Cardiac muscle cell (in vitro differentiated cells and primary cell): ENCODE data around the gene SPATS2L. TPM values are rescaled to one million over a fixed set of nuclear protein-coding genes. Genes with fewer than 3 reads are reported as not detected.

ENCODE experiments used
- DNase-seq, 2 donors: peaks; one replicate each; pipeline versions ENCODE4 v3.0.0 to v3.0.0-alpha.2; 2010 to 2017; ENCODE audit warnings: low read depth in 1 of 2, low spot score in 1 of 2
- H3K27ac ChIP-seq: fragments of 200-600 bp; sonication (generic); 2 replicates; pipeline ENCODE4 v1.5.1; 2016
- H3K27me3 ChIP-seq: fragments of 200-600 bp; sonication (generic); 2 replicates; pipeline ENCODE4 v1.6.0; 2016; ENCODE audit warnings: control low read depth
- H3K36me3 ChIP-seq: fragments of 200-600 bp; sonication (generic); 2 replicates; pipeline ENCODE4 v1.5.1; 2016; ENCODE audit warnings: control low read depth
- H3K4me1 ChIP-seq: fragments of 200-600 bp; sonication (generic); 2 replicates; pipeline ENCODE4 v1.8.1; 2017; ENCODE audit warnings: low read depth, mild to moderate bottlenecking, mixed run types
- H3K4me3 ChIP-seq: fragments of 200-600 bp; sonication (generic); 2 replicates; pipeline ENCODE4 v1.5.1; 2016; ENCODE audit warnings: mild to moderate bottlenecking
- H3K9me3 ChIP-seq: fragments of 200-600 bp; sonication (generic); 2 replicates; pipeline ENCODE4 v1.5.1; 2017; ENCODE audit warnings: low read depth, mild to moderate bottlenecking, control low read depth
- polyA plus RNA-seq: library from polyadenylated mRNA; unstranded; fragments of >200 nt; fragmentation: Nextera tagmentation; extraction: Ambion mirVana; gene quantifications from 2 replicates; pipeline ENCODE4 v1.2.1, GENCODE V29; 2016
- total RNA-seq: library from RNA; depleted of rRNA; stranded (reverse); fragments of >200 nt; gene quantifications from 2 replicates; pipeline ENCODE4 v1.2.3, GENCODE V29; 2016
- TF ChIP-seq, protein P1 (sequence below): IDR thresholded peaks from 2 replicates; pipeline ENCODE4 v1.5.1; 2012; ENCODE audit warnings: low read depth, mild to moderate bottlenecking, low read length

Gene SPATS2L
- total and polyA plus RNA-seq, 2 experiments from 2014 or later: 20.0 to 37.4 TPM

DNA sequence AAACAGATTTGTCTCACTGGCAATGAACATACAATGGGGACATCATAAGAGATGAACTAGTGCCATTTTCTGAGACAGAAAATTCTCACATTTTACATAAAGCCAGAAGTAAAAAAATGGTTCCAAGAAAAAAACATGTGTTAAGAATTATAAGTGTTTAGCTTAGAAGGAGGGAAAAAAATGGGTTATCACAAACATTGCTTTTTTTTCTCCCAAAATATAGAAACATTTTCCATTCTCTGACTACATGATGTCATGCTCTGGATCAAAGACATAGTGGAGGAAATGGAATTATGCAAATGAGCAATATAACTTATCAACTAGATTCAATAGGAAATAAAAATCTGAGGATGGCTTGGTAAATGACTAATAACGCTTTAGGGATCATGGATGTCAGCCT lies 49.8 kb downstream of the SPATS2L start:
- peaks cover 16% of the 10 kb centered on the region for H3K4me1 ChIP-seq
- H3K9me3 ChIP-seq: no peaks in the 10 kb centered on the region
- no peak overlapping the region for H3K27ac ChIP-seq
- TF ChIP-seq, protein P1, sequence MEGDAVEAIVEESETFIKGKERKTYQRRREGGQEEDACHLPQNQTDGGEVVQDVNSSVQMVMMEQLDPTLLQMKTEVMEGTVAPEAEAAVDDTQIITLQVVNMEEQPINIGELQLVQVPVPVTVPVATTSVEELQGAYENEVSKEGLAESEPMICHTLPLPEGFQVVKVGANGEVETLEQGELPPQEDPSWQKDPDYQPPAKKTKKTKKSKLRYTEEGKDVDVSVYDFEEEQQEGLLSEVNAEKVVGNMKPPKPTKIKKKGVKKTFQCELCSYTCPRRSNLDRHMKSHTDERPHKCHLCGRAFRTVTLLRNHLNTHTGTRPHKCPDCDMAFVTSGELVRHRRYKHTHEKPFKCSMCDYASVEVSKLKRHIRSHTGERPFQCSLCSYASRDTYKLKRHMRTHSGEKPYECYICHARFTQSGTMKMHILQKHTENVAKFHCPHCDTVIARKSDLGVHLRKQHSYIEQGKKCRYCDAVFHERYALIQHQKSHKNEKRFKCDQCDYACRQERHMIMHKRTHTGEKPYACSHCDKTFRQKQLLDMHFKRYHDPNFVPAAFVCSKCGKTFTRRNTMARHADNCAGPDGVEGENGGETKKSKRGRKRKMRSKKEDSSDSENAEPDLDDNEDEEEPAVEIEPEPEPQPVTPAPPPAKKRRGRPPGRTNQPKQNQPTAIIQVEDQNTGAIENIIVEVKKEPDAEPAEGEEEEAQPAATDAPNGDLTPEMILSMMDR: no peak
- H3K27me3 ChIP-seq: no peaks in the 10 kb centered on the region
- DNase-seq: no peak
- no peak overlapping the region for H3K4me3 ChIP-seq
- H3K36me3 ChIP-seq: no peaks in the 10 kb centered on the region

DNA sequence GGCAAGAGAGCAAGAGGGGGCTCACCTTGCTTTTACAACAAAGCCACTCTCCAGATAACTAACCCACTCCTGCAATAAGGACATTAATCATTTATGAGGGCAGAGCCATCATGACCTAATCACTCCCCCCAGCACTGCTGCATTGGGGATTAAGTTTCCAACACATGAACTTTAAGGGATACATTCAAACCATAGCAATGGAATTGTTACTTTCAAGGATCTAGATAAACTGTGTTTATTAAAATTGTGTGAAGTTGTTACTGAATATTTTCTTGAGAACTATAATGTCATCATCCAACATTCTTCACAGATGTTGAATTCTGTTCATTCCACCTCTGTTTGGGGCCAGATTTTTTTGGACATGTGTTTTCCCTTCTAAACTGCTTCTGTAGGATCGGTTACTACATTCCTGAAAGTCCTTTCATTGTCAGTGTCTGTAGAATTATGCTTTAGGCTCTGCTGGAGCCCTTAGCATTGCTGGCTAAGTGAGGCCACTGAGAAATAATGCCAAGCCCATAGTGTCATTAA lies 50.4 kb downstream of the SPATS2L start:
- DNase-seq: peak in 1 of 2 donors; percentile 76
- Histone ChIP-seq H3K4me1 (peaks cover 11% of the 10 kb centered on the region), H3K36me3 (no peaks in the 10 kb centered on the region), H3K27ac (peak overlapping the region; percentile 41), H3K27me3 (no peaks in the 10 kb centered on the region), H3K4me3 (no peak overlapping the region), H3K9me3 (no peaks in the 10 kb centered on the region)
- TF ChIP-seq, protein P1: no peak

DNA sequence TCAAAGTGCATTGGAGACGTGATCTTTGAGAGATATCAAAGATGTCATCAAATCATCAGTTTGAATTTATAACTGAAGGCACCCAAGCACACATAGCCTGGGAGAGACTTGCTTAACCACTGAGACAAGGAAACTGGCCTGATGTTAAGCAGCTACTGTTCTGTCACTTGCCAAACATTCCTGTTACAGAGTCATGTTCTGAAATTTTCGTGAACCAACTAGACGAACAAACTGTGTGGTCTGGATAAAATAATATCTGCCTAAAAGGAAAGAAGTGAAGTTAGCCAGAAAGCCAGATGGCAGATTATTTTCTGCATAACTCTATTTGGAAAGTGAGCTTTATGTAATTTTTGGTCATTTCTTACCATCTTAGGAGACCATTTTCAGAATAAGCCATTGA lies 51.4 kb downstream of the SPATS2L start:
- peak in 1 of 2 donors; percentile 60 for DNase-seq
- no peaks in the 10 kb centered on the region for H3K27me3 ChIP-seq
- peak overlapping the region; percentile 19 for H3K27ac ChIP-seq
- no peaks in the 10 kb centered on the region for H3K36me3 ChIP-seq
- TF ChIP-seq, protein P1: no peak
- H3K4me1 ChIP-seq: peaks cover 2% of the 10 kb centered on the region
- no peaks in the 10 kb centered on the region for H3K9me3 ChIP-seq
- H3K4me3 ChIP-seq: no peak overlapping the region

DNA sequence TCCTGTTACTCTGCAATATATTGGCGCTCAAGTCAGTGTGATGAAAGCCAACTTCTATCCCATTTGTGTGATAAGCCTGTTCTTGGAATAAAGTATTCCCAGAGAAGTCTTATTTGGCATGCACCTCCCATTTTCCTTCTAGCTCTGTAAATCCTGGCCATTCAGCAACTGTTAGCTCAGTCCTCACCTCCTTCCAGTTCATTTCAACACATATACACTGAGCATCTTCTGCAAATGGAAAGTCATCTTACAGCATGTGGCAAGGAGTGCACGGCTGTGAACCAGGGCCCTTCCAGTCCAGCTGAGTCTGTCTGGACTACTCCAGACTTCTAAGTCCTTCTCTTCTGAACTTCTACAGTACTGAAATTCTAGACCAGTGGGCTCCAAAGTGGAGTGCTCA lies 53.1 kb downstream of the SPATS2L start:
- no peaks in the 10 kb centered on the region for H3K27me3 ChIP-seq
- peak in 1 of 2 donors; percentile 63 for DNase-seq
- peaks cover 5% of the 10 kb centered on the region for H3K4me1 ChIP-seq

DNA sequence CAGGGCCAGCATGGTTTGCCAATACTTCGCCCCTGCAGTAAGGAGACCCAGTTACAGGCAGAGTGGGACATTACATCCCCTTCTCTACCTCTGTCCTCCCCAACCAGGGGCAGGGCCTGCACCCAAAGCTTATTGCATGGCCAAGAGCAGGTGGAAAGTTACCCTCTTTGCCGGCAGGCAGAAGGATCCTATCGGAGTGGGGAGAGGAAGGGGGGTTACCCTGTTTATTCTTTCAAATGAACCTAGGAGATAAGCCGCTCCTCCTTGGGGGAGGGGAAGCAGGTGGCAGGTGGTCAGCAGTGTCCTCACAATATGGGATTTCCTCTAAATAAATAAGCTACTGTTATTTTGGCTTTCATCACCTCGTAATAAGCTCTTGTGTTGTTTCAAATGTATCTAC lies 53.9 kb downstream of the SPATS2L start:
- peaks cover 5% of the 10 kb centered on the region for H3K4me1 ChIP-seq
- H3K27me3 ChIP-seq: no peaks in the 10 kb centered on the region
- no peaks in the 10 kb centered on the region for H3K36me3 ChIP-seq
- no peak overlapping the region for H3K27ac ChIP-seq
- DNase-seq: no peak
- TF ChIP-seq, protein P1: no peak
- H3K4me3 ChIP-seq: no peak overlapping the region
- no peaks in the 10 kb centered on the region for H3K9me3 ChIP-seq

More for the DNA sequence above, 53.1 kb downstream of the SPATS2L start:
- no peaks in the 10 kb centered on the region for H3K36me3 ChIP-seq
- no peak overlapping the region for H3K27ac ChIP-seq
- H3K4me3 ChIP-seq: no peak overlapping the region
- H3K9me3 ChIP-seq: no peaks in the 10 kb centered on the region
- TF ChIP-seq, protein P1: no peak
